Motor neuron (in vitro differentiated cells): ENCODE measurements around the gene MSH6. TPM values are rescaled to one million over a fixed set of nuclear protein-coding genes. Genes with fewer than 3 reads are reported as not detected.
A peak's percentile ranks its signal among the peaks of the same experiment; 100 is the strongest.

Experiments
- ATAC-seq, 8 experiments: fragments of 200-7000 bp; cut with Tn5 transposase; replicated peaks in 6 of 8; 2 replicates each; pipeline ENCODE4 v1.8.0; 2021; ENCODE audit warnings: mild to moderate bottlenecking in 8 of 8, moderate library complexity in 8 of 8
- H3K27ac ChIP-seq, 2 donors: fragments of 250-450 bp; sonication (Bioruptor Pico); 2 replicates each; pipeline ENCODE4 v1.9.0; 2021; ENCODE audit warnings: antibody characterized with exemption in 2 of 2, mild to moderate bottlenecking in 2 of 2, moderate library complexity in 1 of 2
- H3K4me1 ChIP-seq, 2 donors: fragments of 250-450 bp; sonication (Bioruptor Pico); replicated peaks in 1 of 2; 2 replicates each; pipeline ENCODE4 v1.6.1; 2021; ENCODE audit warnings: antibody characterized with exemption in 2 of 2, mild to moderate bottlenecking in 2 of 2, moderate library complexity in 1 of 2
- H3K4me3 ChIP-seq, 5 donors: fragments of 250-450 bp; sonication (Bioruptor Pico); 2 replicates each; pipeline ENCODE4 v1.9.0; 2021; ENCODE audit warnings: antibody characterized with exemption in 5 of 5, mild to moderate bottlenecking in 5 of 5, moderate library complexity in 4 of 5
- WGBS, 10 experiments: fragments of 450-650 bp; shearing (Covaris generic); methylation state at CpG; one replicate each; pipeline ENCODE4 v1.0.0; 2022; 5-methylcytosine and 5-hydroxymethylcytosine counted together
- in situ Hi-C, 9 experiments: fragments of 400-800 bp; cut with MboI; loops; one replicate each; pipeline ENCODE4 v1.15.0; 2021; ENCODE audit warnings: low sequenced_read_pairs in 9 of 9, low pct_unique_long_range_greater_than_20kb in 2 of 9; ENCODE audit not compliant: unreplicated experiment in 9 of 9
- total RNA-seq, 8 experiments: library from RNA; unstranded; fragments of 300-600 nt; gene quantifications; 2 replicates each; pipeline versions ENCODE4 v1.2.3 to v1.2.4, GENCODE V29; 2022

MSH6 gene, protein sequence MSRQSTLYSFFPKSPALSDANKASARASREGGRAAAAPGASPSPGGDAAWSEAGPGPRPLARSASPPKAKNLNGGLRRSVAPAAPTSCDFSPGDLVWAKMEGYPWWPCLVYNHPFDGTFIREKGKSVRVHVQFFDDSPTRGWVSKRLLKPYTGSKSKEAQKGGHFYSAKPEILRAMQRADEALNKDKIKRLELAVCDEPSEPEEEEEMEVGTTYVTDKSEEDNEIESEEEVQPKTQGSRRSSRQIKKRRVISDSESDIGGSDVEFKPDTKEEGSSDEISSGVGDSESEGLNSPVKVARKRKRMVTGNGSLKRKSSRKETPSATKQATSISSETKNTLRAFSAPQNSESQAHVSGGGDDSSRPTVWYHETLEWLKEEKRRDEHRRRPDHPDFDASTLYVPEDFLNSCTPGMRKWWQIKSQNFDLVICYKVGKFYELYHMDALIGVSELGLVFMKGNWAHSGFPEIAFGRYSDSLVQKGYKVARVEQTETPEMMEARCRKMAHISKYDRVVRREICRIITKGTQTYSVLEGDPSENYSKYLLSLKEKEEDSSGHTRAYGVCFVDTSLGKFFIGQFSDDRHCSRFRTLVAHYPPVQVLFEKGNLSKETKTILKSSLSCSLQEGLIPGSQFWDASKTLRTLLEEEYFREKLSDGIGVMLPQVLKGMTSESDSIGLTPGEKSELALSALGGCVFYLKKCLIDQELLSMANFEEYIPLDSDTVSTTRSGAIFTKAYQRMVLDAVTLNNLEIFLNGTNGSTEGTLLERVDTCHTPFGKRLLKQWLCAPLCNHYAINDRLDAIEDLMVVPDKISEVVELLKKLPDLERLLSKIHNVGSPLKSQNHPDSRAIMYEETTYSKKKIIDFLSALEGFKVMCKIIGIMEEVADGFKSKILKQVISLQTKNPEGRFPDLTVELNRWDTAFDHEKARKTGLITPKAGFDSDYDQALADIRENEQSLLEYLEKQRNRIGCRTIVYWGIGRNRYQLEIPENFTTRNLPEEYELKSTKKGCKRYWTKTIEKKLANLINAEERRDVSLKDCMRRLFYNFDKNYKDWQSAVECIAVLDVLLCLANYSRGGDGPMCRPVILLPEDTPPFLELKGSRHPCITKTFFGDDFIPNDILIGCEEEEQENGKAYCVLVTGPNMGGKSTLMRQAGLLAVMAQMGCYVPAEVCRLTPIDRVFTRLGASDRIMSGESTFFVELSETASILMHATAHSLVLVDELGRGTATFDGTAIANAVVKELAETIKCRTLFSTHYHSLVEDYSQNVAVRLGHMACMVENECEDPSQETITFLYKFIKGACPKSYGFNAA (N-terminal part only)
- total RNA-seq = 10 to 100 TPM; 14.4 to 71.9 (median 38.5) TPM

DNA sequence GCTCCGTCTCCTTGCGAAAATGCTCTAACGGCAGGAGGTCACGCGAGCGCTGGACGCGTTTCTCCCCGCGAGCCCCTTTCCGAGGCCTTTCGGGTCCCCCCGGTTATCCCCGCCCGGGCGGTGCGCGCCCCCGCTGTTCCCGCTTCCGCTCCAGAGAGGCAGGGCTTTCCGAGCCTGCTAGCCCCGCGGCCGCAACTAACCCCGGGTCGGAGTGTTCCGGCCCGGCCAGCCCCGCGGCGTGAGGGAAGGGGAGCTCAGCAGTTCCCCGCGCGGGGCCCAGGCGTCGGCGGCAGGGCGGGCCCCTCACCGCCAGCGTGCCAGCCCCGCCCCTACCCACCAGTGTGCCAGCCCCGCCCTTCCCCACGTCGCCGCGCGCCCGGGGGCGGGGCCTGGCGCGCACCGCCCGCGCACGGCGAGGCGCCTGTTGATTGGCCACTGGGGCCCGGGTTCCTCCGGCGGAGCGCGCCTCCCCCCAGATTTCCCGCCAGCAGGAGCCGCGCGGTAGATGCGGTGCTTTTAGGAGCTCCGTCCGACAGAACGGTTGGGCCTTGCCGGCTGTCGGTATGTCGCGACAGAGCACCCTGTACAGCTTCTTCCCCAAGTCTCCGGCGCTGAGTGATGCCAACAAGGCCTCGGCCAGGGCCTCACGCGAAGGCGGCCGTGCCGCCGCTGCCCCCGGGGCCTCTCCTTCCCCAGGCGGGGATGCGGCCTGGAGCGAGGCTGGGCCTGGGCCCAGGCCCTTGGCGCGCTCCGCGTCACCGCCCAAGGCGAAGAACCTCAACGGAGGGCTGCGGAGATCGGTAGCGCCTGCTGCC, at the start of gene MSH6:
Gene MSH6 (plus strand): TSS at position 475 of the 815 bp plus-strand sequence. CDS start 89 bp downstream, at position 564.
- Histone ChIP-seq H3K4me1 (peaks cover 0 to 5% of the 10 kb centered on the region in 2 donors), H3K27ac (peak within 1 kb of the TSS; percentile 76 to 87), H3K4me3 (peak within 1 kb of the TSS; percentile 54 to 94 (median 87))
- WGBS, 10 experiments = 0% methylated on average over 2 to 8 of the region's 98 CpGs; no CpG with 5 or more reads in 6 of the 10 experiments
- in situ Hi-C loops = no loop called here
- peak; percentile 82 to 87 (median 83) for ATAC-seq

DNA sequence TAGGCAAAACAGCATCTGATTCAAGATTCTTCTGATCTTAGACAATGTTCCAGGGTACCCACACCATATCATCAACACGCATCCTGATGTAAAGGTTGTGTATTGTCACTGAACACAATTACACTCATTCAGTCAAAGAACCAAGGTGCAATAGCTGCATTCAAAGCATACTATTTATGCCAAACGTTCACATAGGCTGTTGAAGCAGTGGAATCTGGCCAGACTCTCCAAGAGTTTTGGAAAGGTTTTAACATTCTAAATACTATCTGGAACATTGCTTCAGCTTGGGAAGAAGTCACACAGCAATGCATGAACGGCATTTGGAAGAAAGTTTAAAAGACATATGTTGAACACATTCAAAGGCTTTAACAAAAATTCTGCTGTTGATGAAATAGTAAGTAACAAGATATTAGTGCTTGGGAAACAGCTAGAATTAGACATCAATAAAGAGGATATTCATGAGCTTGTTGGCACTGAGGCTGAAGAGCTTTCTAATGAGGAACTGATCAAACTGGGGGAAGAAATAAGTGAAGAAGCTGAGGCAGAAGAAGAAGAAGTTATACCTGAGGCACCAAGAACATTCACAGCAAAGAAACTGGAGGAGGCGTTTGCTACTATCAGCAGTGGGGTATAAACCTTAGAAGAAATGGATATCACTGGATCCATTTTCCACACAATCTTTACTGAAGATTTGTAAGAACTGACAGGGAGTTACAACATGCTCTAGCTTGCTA, 47.6 kb upstream of the MSH6 start:
- Histone ChIP-seq H3K27ac (no peak overlapping the region), H3K4me1 (no peaks in the 10 kb centered on the region), H3K4me3 (no peak overlapping the region)
- WGBS, 10 experiments = 0 to 89% (median 63%) methylated on average over 2 to 4 of the region's 4 CpGs
- in situ Hi-C loops = no loop called here
- no peak for ATAC-seq

DNA sequence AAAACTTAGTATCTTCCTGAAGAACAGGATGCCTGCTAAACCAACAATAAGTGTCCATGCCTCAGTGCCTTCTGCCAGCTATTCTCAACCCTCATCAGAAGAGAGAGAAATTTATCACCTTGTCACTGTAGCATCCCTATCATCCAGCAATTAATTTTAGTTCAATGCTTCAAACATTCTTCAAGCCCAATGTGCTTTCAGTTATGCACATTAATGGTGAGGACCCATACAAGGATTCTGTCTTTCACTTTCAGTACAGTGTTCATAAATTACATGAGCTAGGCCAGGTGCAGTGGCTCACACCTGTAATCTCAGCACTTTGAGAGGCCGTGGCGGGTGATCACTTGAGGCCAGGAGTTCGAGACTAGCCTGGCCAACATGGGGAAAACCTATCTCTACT, 47.0 kb upstream of the MSH6 start:
- H3K4me3 ChIP-seq = no peak overlapping the region
- in situ Hi-C loops = no loop called here
- WGBS, 10 experiments = 88 to 100% (median 89%) methylated on average over 2 to 3 of the region's 3 CpGs; no CpG with 5 or more reads in 6 of the 10 experiments
- ATAC-seq = no peak
- no peaks in the 10 kb centered on the region for H3K4me1 ChIP-seq
- H3K27ac ChIP-seq = no peak overlapping the region

- 0 to 100% (median 71%) methylated on average over 1 to 3 of the region's 3 CpGs; no CpG with 5 or more reads in 1 of the 10 experiments for WGBS, 10 experiments
- in situ Hi-C loops = no loop called here
- Histone ChIP-seq H3K27ac (no peak overlapping the region), H3K4me1 (no peaks in the 10 kb centered on the region), H3K4me3 (no peak overlapping the region)
- no peak for ATAC-seq
Observed at GRCh38 chr2:47737191-47737975, 45.6 kb upstream of the MSH6 start.

DNA sequence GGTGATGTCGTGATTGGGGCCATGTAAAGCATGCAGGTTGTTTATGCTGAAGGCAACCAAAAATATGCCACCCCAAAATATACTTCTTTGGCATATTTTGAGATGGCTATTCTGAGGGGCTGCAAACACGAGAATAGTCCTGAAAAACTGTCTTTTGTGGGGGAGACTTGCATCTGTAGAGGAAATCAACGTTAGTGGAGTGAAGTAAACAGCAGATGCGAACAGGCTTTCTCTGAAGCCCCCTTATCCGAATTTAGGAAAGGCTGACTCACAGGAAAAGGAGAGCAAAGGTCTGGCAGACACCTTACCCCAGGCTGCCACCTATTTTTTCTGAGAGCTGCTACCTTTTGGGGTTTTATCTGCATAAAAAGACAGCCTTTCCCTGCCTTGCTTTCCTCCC, 44.6 kb upstream of the MSH6 start:
- Histone ChIP-seq H3K4me1 (no peaks in the 10 kb centered on the region), H3K27ac (no peak overlapping the region), H3K4me3 (no peak overlapping the region)
- WGBS, 10 experiments = 10 to 100% (median 71%) methylated on average over 1 to 5 of the region's 5 CpGs
- ATAC-seq = no peak
- in situ Hi-C loops = no loop called here

DNA sequence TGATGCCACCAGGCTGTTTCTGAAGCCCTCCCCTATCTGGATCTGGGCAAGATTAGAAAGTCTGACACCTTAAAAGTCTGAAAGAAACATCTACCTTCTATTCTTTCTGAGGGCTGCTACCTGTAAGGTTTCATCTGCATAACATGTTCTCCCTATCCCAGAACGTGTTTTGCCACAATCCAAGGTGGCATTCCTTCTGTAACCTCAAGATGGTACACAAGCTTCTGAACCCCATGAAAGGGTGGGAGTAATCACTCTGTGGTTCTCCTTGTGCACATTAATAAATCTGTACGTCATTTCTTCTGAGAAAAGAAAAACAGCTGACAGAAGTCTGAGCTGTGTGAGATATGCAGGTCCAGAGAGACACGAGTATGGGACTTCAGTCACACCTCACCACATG, 41.8 kb upstream of the MSH6 start:
- ATAC-seq = no peak
- H3K4me1 ChIP-seq = no peaks in the 10 kb centered on the region
- no peak overlapping the region for H3K27ac ChIP-seq
- in situ Hi-C loops = no loop called here
- H3K4me3 ChIP-seq = no peak overlapping the region
- WGBS, 10 experiments = 0 to 62% (median 39%) methylated on average over 1 to 3 of the region's 3 CpGs; no CpG with 5 or more reads in 2 of the 10 experiments

GRCh38 chr2:47741637-47742036, 41.3 kb upstream of the MSH6 start:
- ATAC-seq = no peak
- Histone ChIP-seq H3K4me1 (no peaks in the 10 kb centered on the region), H3K27ac (no peak overlapping the region), H3K4me3 (no peak overlapping the region)
- 7 to 57% (median 35%) methylated on average over 1 to 3 of the region's 3 CpGs; no CpG with 5 or more reads in 4 of the 10 experiments for WGBS, 10 experiments
- in situ Hi-C loops = no loop called here

GRCh38 chr2:47744074-47744473, 38.9 kb upstream of the MSH6 start:
- Histone ChIP-seq H3K27ac (no peak overlapping the region), H3K4me3 (no peak overlapping the region), H3K4me1 (no peaks in the 10 kb centered on the region)
- WGBS, 10 experiments = 21 to 100% (median 73%) methylated on average over 1 to 2 of the region's 2 CpGs; no CpG with 5 or more reads in 4 of the 10 experiments
- in situ Hi-C loops = no loop called here
- ATAC-seq = no peak

GRCh38 chr2:47747878-47748277, 35.1 kb upstream of the MSH6 start:
- no peak overlapping the region for H3K27ac ChIP-seq
- H3K4me1 ChIP-seq = no peaks in the 10 kb centered on the region
- in situ Hi-C loops = no loop called here
- WGBS, 10 experiments = 38 to 86% (median 68%) methylated on average over 2 to 3 of the region's 4 CpGs; no CpG with 5 or more reads in 2 of the 10 experiments
- no peak overlapping the region for H3K4me3 ChIP-seq
- ATAC-seq = no peak

GRCh38 chr2:47751856-47752414, 31.0 kb upstream of the MSH6 start:
- Histone ChIP-seq H3K4me1 (peaks cover 4 to 9% of the 10 kb centered on the region in 2 donors), H3K27ac (no peak overlapping the region), H3K4me3 (no peak overlapping the region)
- ATAC-seq = no peak
- 71 to 100% (median 87%) methylated on average over 1 to 10 of the region's 10 CpGs; no CpG with 5 or more reads in 1 of the 10 experiments for WGBS, 10 experiments
- in situ Hi-C loops = no loop called here

GRCh38 chr2:47767497-47767844, 15.5 kb upstream of the MSH6 start:
- H3K27ac ChIP-seq = no peak overlapping the region
- 0 to 70% (median 52%) methylated on average over 1 to 3 of the region's 3 CpGs for WGBS, 10 experiments
- no peak for ATAC-seq
- peaks cover 0 to 9% of the 10 kb centered on the region in 2 donors for H3K4me1 ChIP-seq
- H3K4me3 ChIP-seq = no peak overlapping the region
- in situ Hi-C loops = loop anchor here in 2 of 9 experiments (10.0 kb wide), 2 partner anchors 333 to 433 kb away; no protein-coding TSS in a partner anchor
